Neutrophil (primary cell): ENCODE results near the gene C19orf85.

Experiments
- H3K27ac ChIP-seq: fragments of 200-600 bp; sonication (generic); 2 replicates; pipeline ENCODE4 v1.5.1; 2016; ENCODE audit warnings: mild to moderate bottlenecking, moderate library complexity
- H3K27me3 ChIP-seq: fragments of 200-600 bp; sonication (generic); 2 replicates; pipeline ENCODE4 v1.6.0; 2016; ENCODE audit warnings: mild to moderate bottlenecking
- H3K36me3 ChIP-seq: fragments of 200-600 bp; sonication (generic); 2 replicates; pipeline ENCODE4 v1.5.1; 2017
- H3K4me1 ChIP-seq, 2 experiments: fragments of 200-600 bp in 1 of 2; sonication (generic) in 1 of 2; 1 replicate in 1 of 2; 2 replicates in 1 of 2; pipeline versions ENCODE4 v1.5.1 to v1.6.1; 2013 to 2016; ENCODE audit warnings: low read depth in 1 of 2, low read length in 1 of 2, mild to moderate bottlenecking in 1 of 2, moderate library complexity in 1 of 2; ENCODE audit not compliant: control insufficient read depth in 1 of 2, insufficient read depth in 1 of 2
- H3K4me3 ChIP-seq, 2 experiments: fragments of 200-600 bp in 1 of 2; sonication (generic) in 1 of 2; 1 replicate in 1 of 2; 2 replicates in 1 of 2; pipeline ENCODE4 v1.5.1; 2013 to 2016; ENCODE audit warnings: low read depth in 1 of 2, low read length in 1 of 2, mild to moderate bottlenecking in 1 of 2, moderate library complexity in 1 of 2
- H3K9me3 ChIP-seq: fragments of 200-600 bp; sonication (generic); 2 replicates; pipeline ENCODE4 v1.5.1; 2016
- TF ChIP-seq, protein P1 (sequence below): fragments of 200-600 bp; sonication (generic); IDR thresholded peaks from 2 replicates; pipeline ENCODE4 v1.5.1; 2016; ENCODE audit warnings: antibody characterized with exemption

C19orf85 gene

DNA sequence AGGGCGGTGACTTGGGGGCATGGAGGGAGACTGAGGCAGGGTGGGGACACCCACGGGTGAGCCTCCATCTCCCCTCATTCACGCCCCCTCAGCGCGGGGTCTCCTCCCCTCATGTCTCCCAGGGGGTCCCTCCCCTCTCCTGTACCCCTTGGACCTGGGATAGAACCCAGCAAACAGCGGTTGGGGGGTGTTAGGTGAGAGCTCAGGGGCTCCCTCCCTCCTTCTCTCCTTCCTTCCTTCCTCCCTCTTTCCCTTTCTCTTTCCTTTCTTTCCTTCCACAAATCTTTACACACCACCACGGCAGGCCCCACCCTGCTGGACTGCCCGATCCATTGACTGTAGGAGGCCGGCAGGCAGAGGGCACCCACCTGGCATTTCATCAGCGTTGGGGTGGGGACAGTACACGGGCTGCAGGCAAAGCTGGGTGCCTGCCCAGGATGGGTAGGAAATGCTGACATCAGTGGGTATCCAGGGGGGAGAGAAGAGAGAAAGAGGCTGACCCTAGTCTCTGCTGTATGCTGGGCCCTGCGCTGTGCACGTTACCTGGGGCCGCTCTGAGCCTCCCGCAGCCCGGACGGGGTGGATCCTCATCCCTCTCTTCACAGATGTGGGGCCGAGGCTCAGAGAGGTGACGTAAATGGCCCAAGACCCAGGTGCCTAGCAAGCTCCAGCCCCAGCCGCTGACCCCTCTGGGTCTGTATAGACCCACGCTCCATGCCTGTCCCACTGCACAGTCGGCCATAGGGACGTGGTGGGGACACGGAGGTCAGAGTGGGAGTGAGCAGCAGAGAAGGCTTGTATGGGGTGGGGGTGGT lies 27.2 kb upstream of the C19orf85 start:
- Histone ChIP-seq H3K9me3 (no peaks in the 10 kb centered on the region), H3K4me3 (no peak overlapping the region), H3K36me3 (no peaks in the 10 kb centered on the region), H3K4me1 (no peaks in the 10 kb centered on the region), H3K27ac (no peak overlapping the region), H3K27me3 (peaks cover 76% of the 10 kb centered on the region)
- TF ChIP-seq, protein P1, sequence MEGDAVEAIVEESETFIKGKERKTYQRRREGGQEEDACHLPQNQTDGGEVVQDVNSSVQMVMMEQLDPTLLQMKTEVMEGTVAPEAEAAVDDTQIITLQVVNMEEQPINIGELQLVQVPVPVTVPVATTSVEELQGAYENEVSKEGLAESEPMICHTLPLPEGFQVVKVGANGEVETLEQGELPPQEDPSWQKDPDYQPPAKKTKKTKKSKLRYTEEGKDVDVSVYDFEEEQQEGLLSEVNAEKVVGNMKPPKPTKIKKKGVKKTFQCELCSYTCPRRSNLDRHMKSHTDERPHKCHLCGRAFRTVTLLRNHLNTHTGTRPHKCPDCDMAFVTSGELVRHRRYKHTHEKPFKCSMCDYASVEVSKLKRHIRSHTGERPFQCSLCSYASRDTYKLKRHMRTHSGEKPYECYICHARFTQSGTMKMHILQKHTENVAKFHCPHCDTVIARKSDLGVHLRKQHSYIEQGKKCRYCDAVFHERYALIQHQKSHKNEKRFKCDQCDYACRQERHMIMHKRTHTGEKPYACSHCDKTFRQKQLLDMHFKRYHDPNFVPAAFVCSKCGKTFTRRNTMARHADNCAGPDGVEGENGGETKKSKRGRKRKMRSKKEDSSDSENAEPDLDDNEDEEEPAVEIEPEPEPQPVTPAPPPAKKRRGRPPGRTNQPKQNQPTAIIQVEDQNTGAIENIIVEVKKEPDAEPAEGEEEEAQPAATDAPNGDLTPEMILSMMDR, result no peak

DNA sequence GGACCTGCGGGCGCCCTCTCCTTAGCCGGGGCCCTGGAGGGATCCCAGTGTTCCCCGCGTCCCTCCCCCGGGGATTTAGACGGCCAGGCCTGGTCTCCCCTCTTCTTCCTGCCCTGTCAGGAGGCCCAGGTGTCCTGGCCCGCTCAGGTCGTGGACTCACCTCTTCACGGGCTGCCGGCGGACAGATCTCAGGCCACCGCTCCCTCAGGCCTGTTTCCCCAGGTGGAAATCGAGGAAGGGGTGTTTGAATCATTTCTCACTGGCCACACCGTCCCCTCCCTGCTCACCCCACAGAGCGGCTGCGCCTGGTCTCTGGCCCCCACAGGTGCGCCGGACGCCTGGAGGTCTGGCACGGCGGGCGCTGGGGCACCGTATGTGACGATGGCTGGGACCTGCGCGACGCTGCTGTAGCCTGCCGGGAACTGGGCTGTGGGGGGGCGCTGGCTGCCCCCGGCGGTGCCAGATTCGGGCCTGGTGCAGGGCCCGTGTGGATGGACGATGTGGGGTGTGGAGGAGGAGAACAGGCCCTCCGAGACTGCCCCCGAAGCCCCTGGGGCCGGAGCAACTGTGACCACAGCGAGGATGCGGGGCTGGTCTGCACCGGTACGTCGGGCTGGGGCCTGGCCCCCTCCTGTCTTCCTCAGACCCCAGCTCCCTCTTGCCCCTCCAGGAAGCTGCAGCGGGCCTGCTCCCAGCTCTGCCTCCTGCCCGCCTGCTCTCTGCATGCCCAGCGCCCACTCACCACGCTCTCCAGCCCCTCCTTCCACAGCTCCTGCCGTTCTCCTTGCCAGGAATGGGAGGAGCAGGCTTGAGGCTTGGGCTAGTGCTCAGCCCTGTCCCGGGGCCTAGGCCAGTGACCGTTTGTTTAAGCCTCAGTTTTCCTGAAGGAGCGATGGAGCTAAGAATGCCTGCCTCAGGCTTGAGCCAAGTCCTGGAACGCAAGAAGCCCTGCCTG lies 26.2 kb upstream of the C19orf85 start:
- Histone ChIP-seq H3K27me3 (peaks cover 86% of the 10 kb centered on the region), H3K4me3 (no peak overlapping the region), H3K9me3 (no peaks in the 10 kb centered on the region), H3K27ac (no peak overlapping the region), H3K36me3 (no peaks in the 10 kb centered on the region), H3K4me1 (no peaks in the 10 kb centered on the region)
- TF ChIP-seq, protein P1, result no peak

DNA sequence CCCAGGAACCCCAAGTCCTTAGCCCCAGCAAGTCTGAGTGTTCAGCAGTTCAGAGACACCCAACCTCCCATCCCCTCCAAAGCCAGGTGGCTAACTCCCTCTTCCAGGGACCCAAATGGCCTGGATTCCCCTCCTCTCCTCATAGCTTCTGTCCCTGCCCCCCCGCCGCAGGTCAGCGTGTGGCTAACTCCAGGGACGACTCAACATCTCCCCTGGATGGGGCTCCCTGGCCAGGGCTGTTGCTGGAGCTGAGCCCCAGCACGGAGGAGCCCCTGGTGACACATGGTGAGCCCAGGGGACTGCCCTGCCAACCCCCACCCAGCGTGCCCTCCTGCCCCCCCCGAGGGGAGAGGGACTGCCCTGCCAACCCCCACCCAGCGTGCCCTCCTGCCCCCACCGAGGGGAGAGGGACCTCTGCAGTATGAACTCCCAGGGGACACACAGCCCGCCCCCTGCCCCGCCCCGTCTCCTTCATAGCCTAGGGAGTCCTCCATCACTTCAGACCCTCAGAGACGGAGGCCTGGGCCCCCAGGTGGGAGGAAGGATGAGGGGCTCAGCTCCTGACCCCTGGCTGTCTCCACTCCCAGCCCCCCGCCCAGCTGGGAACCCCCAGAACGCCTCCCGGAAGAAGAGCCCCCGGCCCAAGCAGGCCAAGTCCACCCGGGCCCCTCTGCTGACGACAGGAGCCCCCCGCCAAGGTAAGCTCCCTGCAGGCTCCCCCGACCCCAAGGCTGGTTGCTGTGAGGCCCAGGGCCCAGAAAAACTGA lies 25.3 kb upstream of the C19orf85 start:
- Histone ChIP-seq H3K4me3 (no peak overlapping the region), H3K9me3 (no peaks in the 10 kb centered on the region), H3K27ac (no peak overlapping the region), H3K27me3 (peaks cover 95% of the 10 kb centered on the region), H3K36me3 (no peaks in the 10 kb centered on the region), H3K4me1 (peaks cover under 1 to 2% of the 10 kb centered on the region in 2 experiments)
- TF ChIP-seq, protein P1, result no peak

DNA sequence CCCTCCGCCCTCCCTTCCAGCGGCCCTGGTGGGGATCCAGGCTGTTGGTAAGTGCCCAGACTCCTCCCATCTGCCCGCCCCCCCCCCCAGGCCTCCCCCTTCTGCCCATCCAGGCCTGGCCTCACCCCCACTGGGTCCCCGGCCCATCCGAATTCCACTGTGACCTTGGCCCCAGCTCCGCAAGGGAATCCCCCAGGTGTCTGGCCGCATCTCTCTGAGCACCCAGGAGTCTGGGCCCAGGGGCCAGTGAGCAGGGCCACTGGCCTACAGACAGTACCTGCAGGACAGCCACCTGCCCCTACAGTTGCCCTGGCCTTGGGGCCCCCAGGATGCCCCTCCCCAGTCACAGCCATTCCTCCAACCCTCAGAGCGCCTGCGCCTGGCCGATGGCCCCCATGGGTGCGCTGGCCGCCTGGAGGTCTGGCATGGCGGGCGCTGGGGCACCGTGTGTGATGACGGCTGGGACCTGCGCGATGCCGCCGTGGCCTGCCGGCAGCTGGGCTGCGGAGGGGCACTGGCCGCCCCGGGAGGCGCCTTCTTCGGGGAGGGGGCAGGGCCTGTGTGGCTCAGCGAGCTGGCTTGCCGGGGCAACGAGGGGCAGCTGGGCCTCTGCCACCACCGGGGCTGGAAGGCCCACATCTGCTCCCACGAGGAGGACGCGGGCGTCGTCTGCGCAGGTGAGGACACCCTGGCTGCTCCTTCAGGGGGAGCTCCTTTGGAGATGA lies 24.6 kb upstream of the C19orf85 start:
- Histone ChIP-seq H3K4me3 (no peak overlapping the region), H3K9me3 (no peaks in the 10 kb centered on the region), H3K4me1 (peaks cover 7 to 8% of the 10 kb centered on the region in 2 experiments), H3K36me3 (peaks cover 1% of the 10 kb centered on the region), H3K27ac (no peak overlapping the region), H3K27me3 (peaks cover 95% of the 10 kb centered on the region)
- TF ChIP-seq, protein P1, result no peak
